Left forelimb (tissue), 1 donor: ENCODE measurements around the gene CUL7.
A peak's percentile ranks its signal among the peaks of the same experiment; 100 is the strongest.

Experiments used
- DNase-seq: peaks from one replicate; pipeline ENCODE4 v3.0.0-alpha.2; 2018; ENCODE audit warnings: low spot score

CUL7 gene

GRCh38 chr6:43077333-43077809, 23.7 kb upstream of the CUL7 start:
- no peak for DNase-seq

- peak; percentile 74 for DNase-seq
Observed at GRCh38 chr6:43076464-43077332, 23.0 kb upstream of the CUL7 start.

GRCh38 chr6:43075670-43076463, 22.2 kb upstream of the CUL7 start, which contains the start of gene PTK7:
PTK7 (plus strand) TSS chr6:43076314; CDS start chr6:43076489, 175 bp downstream.
- DNase-seq = peak; percentile 92

DNA sequence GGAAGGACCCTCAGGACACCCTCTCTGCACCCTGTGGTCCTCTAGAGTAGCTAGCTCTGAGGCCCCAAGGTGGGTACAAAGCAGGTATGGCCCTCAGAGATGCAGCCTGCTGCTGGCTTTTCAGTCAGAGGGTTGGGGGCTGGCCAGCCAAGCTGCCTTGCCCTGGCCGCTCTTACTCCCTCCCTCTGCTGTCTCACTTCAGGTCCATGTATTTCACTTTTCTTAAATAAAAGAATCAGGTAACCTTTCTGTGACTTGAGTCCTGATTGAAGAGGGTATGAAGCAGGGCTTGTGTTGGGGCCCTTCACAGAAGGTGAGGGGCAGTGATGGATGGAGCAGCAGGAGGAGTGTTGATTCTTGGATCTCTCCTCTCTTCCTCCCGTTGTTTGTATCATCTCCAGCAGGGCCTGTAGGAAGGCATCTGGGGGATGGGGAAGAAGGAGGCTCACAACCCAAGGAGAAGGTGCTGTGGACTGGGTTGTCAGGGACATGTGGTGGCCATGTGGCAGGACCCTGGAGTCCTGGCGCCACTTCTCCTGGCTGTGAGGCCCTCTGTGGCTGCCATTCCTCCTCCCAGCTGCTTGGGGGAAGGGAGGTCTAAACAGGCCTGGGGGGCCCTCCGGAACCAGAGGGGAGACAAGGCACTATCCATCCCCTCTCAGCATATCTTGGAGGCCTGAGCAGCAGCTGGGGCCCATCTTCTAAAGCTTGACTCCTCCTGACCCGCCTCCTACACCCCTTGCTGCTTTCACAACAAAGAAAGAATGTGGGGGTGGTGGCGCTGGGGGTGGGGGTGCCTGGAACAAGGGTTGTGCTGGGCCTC, 21.4 kb upstream of the CUL7 start:
- no peak for DNase-seq

- no peak for DNase-seq
Observed at GRCh38 chr6:43070028-43070632, 16.5 kb upstream of the CUL7 start.

GRCh38 chr6:43062818-43063217, 9.2 kb upstream of the CUL7 start:
- no peak for DNase-seq

DNA sequence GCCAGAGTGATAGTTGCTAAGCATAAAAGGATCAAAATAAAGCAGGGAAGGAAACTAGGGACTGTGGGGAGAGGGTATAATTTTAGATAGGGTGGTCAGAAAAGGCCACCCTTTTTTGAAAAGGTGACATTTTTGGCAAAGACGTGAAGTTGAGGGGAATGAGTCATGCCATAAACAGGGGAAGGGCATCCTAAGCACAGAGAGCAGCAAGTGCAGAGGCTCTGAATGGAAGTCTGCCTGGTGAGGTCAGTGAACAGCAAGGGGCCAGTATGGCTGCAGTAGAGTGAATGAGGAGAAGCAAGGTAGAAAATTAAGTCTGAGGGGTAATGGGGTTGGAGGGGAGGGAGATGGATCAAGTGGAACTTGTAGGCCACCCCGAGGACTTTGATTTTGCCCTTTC, 8.2 kb upstream of the CUL7 start:
- DNase-seq = no peak

GRCh38 chr6:43060755-43061633, 7.3 kb upstream of the CUL7 start:
- no peak for DNase-seq

DNA sequence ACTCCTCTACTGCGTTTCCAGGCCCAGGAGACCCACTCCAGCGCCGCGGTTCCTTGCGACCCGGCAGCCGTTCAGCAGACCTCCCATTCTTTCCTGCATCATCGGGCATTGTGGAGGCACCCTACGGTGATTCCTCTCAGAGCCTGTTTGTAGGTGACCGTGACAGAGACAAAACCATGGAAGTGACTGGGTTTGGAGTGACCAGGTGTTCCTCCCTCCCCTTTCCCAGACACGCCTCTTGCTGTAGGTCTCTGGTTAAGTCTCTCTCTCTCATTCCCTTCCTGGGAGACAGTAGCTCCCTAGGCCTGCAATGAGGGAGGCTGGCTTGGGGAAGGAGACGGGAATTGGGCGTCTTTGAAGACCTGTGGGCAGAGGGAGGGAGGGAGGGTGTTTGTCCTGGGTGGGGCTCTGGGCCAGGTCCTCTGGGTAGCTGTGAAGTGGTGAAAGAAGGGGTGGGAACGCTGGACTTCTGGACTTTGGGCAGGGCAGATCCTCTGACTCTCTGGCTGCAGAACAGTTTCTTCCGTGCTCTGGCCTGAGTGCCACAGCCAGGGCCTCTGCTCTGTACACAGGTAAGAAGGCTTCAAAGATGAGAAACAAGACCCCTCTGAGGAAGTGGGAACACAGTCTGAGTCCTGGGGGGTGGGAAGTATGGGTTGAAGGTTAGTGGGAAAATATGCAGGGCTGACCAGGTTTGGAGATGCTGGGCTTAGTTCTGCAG, 6.5 kb upstream of the CUL7 start:
- DNase-seq = no peak

DNA sequence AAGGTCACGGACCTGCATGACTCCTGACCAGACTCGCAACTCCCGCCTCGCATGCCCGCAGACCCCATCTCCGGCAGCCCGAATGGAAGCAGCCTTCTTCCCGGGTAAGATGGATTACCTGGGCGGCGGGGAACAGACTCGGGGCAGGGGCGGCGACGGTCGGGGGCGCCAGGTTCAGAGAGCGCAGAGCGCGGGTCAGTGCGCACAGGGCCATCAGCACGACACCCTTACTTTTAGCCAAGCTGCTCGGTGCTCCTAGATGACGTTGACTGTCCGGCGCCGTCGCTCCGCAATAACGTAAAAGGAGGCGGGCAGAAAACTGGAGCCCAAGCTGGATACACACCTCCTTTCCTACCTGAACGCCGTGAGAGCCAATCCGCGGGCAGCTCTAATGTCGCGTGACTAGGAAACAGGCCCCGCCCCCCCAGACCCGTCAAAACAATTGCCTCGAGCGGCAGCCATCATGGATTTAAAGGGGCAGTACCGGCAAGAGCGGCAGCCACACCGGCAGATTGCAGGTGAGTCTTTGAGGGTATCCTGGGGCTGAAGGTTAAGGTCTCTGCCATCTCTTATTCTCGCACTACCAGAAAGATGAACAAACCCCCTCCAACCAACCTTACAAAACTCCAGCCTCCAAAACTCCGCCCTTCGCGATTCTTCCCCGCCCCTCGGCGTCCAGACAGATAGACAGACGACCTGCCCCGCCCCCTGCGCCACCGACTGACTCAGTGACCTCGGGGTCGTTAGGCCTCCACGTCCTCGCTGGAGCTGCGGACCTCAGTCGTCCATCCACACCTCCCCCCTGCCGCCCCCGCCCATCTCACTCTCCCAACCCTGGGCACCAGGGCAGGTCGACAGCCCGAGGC, 5.8 kb upstream of the CUL7 start, which contains the start of the genes KLC4 and MRPL2:
KLC4 (plus strand) TSS at position 464 of the 866 bp plus-strand sequence. CDS start 1,705 bp downstream, outside the sequence.
MRPL2 (minus strand) TSS at position 267 of the 866 bp plus-strand sequence; CDS start at position 214, 53 bp downstream.
- peak; percentile 99 for DNase-seq

GRCh38 chr6:43058531-43058930, 4.9 kb upstream of the CUL7 start:
- no peak for DNase-seq

DNA sequence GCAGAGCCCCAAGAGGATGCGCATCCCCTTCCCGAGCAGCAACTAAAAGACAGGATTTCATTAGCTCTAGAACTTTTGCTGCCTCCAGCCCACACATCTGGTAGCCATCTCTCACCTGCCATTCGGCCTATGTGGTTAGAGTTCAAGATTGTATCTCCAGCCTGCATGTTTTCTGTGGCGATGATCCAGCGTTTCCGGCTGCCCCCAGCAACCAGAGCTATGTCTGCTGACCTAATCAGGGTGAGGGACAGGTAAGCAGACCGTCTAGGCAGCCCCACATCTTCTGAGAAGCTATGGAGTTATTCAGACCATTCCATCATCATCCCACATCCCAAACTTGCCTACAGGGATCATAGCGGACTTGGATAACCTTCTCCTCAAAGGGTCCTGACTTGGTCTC, 2.3 kb upstream of the CUL7 start:
- DNase-seq = no peak

- DNase-seq = no peak
Observed at GRCh38 chr6:43054206-43054943, 724 bp upstream of the CUL7 start.

GRCh38 chr6:43052842-43053544, 658 bp downstream of the CUL7 start:
- no peak for DNase-seq

GRCh38 chr6:43052225-43052841, 1.3 kb downstream of the CUL7 start:
- DNase-seq = no peak

DNA sequence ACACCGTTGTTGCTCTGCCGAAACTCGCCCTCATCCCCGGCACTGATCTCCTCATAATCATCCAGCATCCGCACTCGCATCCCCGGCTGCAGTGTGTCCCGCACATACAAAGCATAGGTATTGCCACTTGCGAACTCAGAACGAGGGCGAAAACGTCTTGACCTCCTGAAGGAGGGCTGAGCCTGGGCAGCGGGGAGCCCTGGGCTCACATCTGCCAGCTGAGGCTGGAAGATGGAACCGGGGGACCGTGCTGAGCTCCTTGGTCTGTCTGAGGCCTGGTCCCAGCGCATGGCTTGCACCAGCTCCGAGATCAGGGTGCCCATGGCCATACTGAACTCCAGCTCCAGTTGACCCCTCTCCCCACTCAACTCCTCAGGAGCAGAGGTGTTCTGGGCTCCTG, 2.7 kb downstream of the CUL7 start:
- no peak for DNase-seq

- DNase-seq = no peak
Observed at GRCh38 chr6:43047998-43048397, 5.7 kb downstream of the CUL7 start.
